Liver (tissue), 2 donors: ENCODE data around the gene CLK1.

Experiments
- FOXA1 ChIP-seq: IDR thresholded peaks from 2 replicates; pipeline ENCODE4 v1.6.1; 2016; ENCODE audit warnings: antibody characterized with exemption
- MAX ChIP-seq: IDR thresholded peaks from 2 replicates; pipeline ENCODE4 v1.6.1; 2016; ENCODE audit warnings: antibody characterized with exemption
- SP1 ChIP-seq: IDR thresholded peaks from 2 replicates; pipeline ENCODE4 v1.6.1; 2018; ENCODE audit warnings: antibody characterized with exemption, mild to moderate bottlenecking
- TAF1 ChIP-seq: conservative IDR thresholded peaks from 2 replicates; pipeline ENCODE4 v1.6.1; 2016; ENCODE audit warnings: antibody characterized with exemption, mild to moderate bottlenecking
- donor health status: healthy.

- TF ChIP-seq SP1 (no peak), TAF1 (no peak), FOXA1 (no peak), MAX (no peak)
Measured at GRCh38 chr2:200843993-200844948, 20.2 kb downstream of the CLK1 start.
